Endothelial cell of umbilical vein (primary cell): Measurements from ENCODE around the gene COBLL1. TPM values are rescaled to one million over a fixed set of nuclear protein-coding genes. Genes with fewer than 3 reads are reported as not detected.

Source experiments
- BruUV-seq: library from RNA; stranded (reverse); fragments of 400-500 nt; replicated peaks from 2 replicates; lab custom pipeline; 2021; lab: Mats Ljungman, UMichigan
- CTCF ChIA-PET: fragments of 300-600, 350-600 bp; sonication (Branson Sonifier 250); formaldehyde crosslinking; loops from one replicate; lab custom pipeline; 2021; ENCODE audit warnings: antibody characterized with exemption, inconsistent platforms; lab: Charles Lee
- POLR2A ChIA-PET: fragments of 300-600, 350-600 bp; sonication (Branson Sonifier 250); formaldehyde crosslinking; loops from one replicate; lab custom pipeline; 2021; ENCODE audit warnings: antibody characterized with exemption, inconsistent platforms; lab: Charles Lee
- DNase-seq: peaks from one replicate; pipeline ENCODE4 v3.0.0-alpha.2; 2011; ENCODE audit warnings: low read depth, low spot score
- FAIRE-seq: peaks from 2 replicates; lab custom pipeline; 2011; peaks lifted over from hg19 to GRCh38; lab: Jason Lieb, UNC
- H2AFZ ChIP-seq: 2 replicates; pipeline ENCODE4 v1.6.0; 2012; ENCODE audit warnings: low read depth, low read length, control low read depth, inconsistent platforms
- H3K27ac ChIP-seq: 2 replicates; pipeline ENCODE4 v1.5.1; 2011; ENCODE audit warnings: low read depth, mild to moderate bottlenecking, control low read depth, low read length, moderate library complexity; ENCODE audit not compliant: insufficient read depth
- H3K27me3 ChIP-seq, 2 experiments: 2 replicates each; pipeline versions ENCODE4 v1.6.0 to v1.6.1; 2011; ENCODE audit warnings: low read length in 2 of 2, mixed read lengths in 1 of 2; ENCODE audit not compliant: control insufficient read depth in 2 of 2, insufficient read depth in 2 of 2
- H3K36me3 ChIP-seq, 2 experiments: 2 replicates in 1 of 2; 3 replicates in 1 of 2; pipeline ENCODE4 v1.5.1; 2011; ENCODE audit warnings: low read length in 2 of 2, mild to moderate bottlenecking in 1 of 2, moderate library complexity in 1 of 2; ENCODE audit not compliant: control insufficient read depth in 2 of 2, insufficient read depth in 2 of 2; ENCODE audit errors: extremely low read depth in 1 of 2
- H3K4me1 ChIP-seq: 3 replicates; pipeline ENCODE4 v1.5.1; 2011; ENCODE audit warnings: mild to moderate bottlenecking, low read length; ENCODE audit not compliant: control insufficient read depth, insufficient read depth; ENCODE audit errors: extremely low read depth
- H3K4me2 ChIP-seq: 2 replicates; pipeline ENCODE4 v1.6.1; 2011; ENCODE audit warnings: low read length, control low read depth, mixed read lengths; ENCODE audit not compliant: insufficient read depth
- H3K4me3 ChIP-seq, 3 experiments: fragments of 200-600 bp in 1 of 3; sonication (generic), shearing (Covaris generic) in 1 of 3; replicated peaks in 1 of 3; 2 replicates each; pipeline ENCODE4 v1.5.1; 2011 to 2016; ENCODE audit warnings: control low read depth in 3 of 3, low read length in 3 of 3, mild to moderate bottlenecking in 2 of 3, inconsistent platforms in 1 of 3, low read depth in 1 of 3, moderate library complexity in 1 of 3; ENCODE audit not compliant: insufficient read depth in 1 of 3
- H3K79me2 ChIP-seq: 2 replicates; pipeline ENCODE4 v1.6.0; 2012; ENCODE audit warnings: low read length, inconsistent platforms; ENCODE audit not compliant: control insufficient read depth, insufficient read depth
- H3K9ac ChIP-seq: replicated peaks from 2 replicates; pipeline ENCODE3; 2011; ENCODE audit warnings: low read length, control low read depth; ENCODE audit not compliant: insufficient read depth; ENCODE audit errors: extremely low read depth
- H3K9me1 ChIP-seq: replicated peaks from 3 replicates; pipeline ENCODE4 v1.6.0; 2011; ENCODE audit warnings: mild to moderate bottlenecking, low read length; ENCODE audit not compliant: control insufficient read depth, insufficient read depth; ENCODE audit errors: extremely low read depth
- H3K9me3 ChIP-seq: replicated peaks from 2 replicates; pipeline ENCODE4 v1.5.1; 2012; ENCODE audit warnings: low read length, inconsistent platforms; ENCODE audit not compliant: control insufficient read depth, insufficient read depth
- H4K20me1 ChIP-seq: replicated peaks from 2 replicates; pipeline ENCODE3; 2011; ENCODE audit warnings: mild to moderate bottlenecking, low read length; ENCODE audit not compliant: control insufficient read depth, insufficient read depth; ENCODE audit errors: extremely low read depth
- EZH2 ChIP-seq: IDR thresholded peaks from 2 replicates; pipeline ENCODE4 v1.6.1; 2012; ENCODE audit warnings: borderline replicate concordance, low read depth, mild to moderate bottlenecking, moderate library complexity, low read length, inconsistent platforms; ENCODE audit not compliant: severe bottlenecking
- FOS ChIP-seq: IDR thresholded peaks from 2 replicates; pipeline ENCODE4 v1.6.1; 2011; ENCODE audit warnings: mild to moderate bottlenecking, low read length, moderate library complexity, borderline replicate concordance; ENCODE audit not compliant: insufficient read depth
- GATA2 ChIP-seq: IDR thresholded peaks from 2 replicates; pipeline ENCODE4 v1.7.0; 2011; ENCODE audit warnings: low read depth, mild to moderate bottlenecking, moderate library complexity, mixed read lengths, low read length; ENCODE audit not compliant: insufficient read length, insufficient read depth
- JUN ChIP-seq: IDR thresholded peaks from 2 replicates; pipeline ENCODE4 v1.6.1; 2011; ENCODE audit warnings: borderline replicate concordance, low read depth; ENCODE audit not compliant: insufficient read length, insufficient read depth
- MYC ChIP-seq: IDR thresholded peaks from one replicate; pipeline ENCODE4 v1.6.1; 2011; ENCODE audit warnings: mild to moderate bottlenecking, low read depth, low read length
- POLR2A ChIP-seq: IDR thresholded peaks from 2 replicates; pipeline ENCODE4 v1.6.1; 2012; ENCODE audit warnings: low read depth, mild to moderate bottlenecking, control low read depth, low read length
- POLR2AphosphoS5 ChIP-seq: IDR thresholded peaks from 2 replicates; pipeline ENCODE4 v1.6.1; 2012; ENCODE audit warnings: low read depth, mild to moderate bottlenecking, control low read depth, low read length, moderate library complexity; ENCODE audit not compliant: insufficient read depth
- dilution Hi-C: fragments of 300-500 bp; cut with MboI; formaldehyde crosslinking; loops from one replicate; pipeline ENCODE4 v1.15.0; 2019; ENCODE audit warnings: low sequenced_read_pairs; ENCODE audit not compliant: extremely low pct_ligation_motif_present
- intact Hi-C: fragments of 100-400 bp; cut with micrococcal nuclease; formaldehyde crosslinking; loops from one replicate; pipeline ENCODE4 v1.10.0; 2022
- polyA plus RNA-seq, 4 experiments: library from polyadenylated mRNA; depleted of rRNA in 3 of 4; stranded (reverse) in 3 of 4; unstranded in 1 of 4; fragments of >200 nt; gene quantifications; 2 replicates each; pipeline versions ENCODE4 v1.2.1 to v1.2.3, GENCODE V29; 2011 to 2012; ENCODE audit warnings: missing spikeins in 1 of 4
- total RNA-seq: library from RNA; stranded (reverse); gene quantifications from 2 replicates; pipeline ENCODE4 v1.2.3, GENCODE V29; 2021
- TF ChIP-seq, protein P1 (sequence below), 2 donors: IDR thresholded peaks; 1 replicate in 1 of 2; 2 replicates in 1 of 2; pipeline ENCODE4 v1.5.1; 2011; ENCODE audit warnings: low read length in 2 of 2, mild to moderate bottlenecking in 2 of 2, moderate library complexity in 2 of 2, control low read depth in 1 of 2, inconsistent platforms in 1 of 2, low read depth in 1 of 2; ENCODE audit not compliant: insufficient read depth in 1 of 2; ENCODE audit errors: extremely low read depth in 1 of 2
- TF ChIP-seq, protein P2 (sequence below): IDR thresholded peaks from 2 replicates; pipeline ENCODE4 v1.6.1; 2011; ENCODE audit not compliant: insufficient read depth, insufficient read length

COBLL1 gene
- total and polyA plus RNA-seq, 2 donors (not counting 3 experiments of a cell fraction or from before 2014, with no cell fraction given): 9.1 to 38.4 TPM

DNA sequence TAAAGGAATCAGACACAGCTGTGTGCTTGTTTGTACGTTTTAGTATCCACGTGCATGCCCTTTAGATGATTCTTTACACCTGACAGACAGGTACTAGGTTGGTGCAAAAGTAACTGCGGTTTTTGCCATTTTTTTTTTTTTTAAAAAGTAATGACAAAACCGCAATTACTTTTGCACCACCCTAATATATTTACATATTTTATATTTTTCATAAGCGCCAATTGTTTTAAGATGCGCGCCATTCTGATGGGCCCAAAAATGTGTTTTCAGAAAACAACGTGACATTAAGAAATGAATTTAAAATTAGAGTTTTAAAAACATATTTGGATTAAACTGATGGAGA, 972 bp upstream of the COBLL1 start:
- Histone ChIP-seq H3K79me2 (peaks cover 2% of the 10 kb centered on the region), H2AFZ (peak overlapping the region; percentile 82), H3K4me3 (peak overlapping the region in 2 of 3 experiments; percentile 80 to 84), H3K9me3 (no peaks in the 10 kb centered on the region), H3K27me3 (no peaks in the 10 kb centered on the region), H3K9ac (no peak overlapping the region), H3K4me2 (peak overlapping the region; percentile 96), H3K4me1 (peaks cover 19% of the 10 kb centered on the region), H3K36me3 (no peaks in the 10 kb centered on the region), H3K27ac (no peak overlapping the region), H3K9me1 (no peaks in the 10 kb centered on the region), H4K20me1 (no peaks in the 10 kb centered on the region)
- TF ChIP-seq GATA2 (no peak), POLR2A (no peak), MYC (no peak), FOS (no peak), POLR2AphosphoS5 (no peak), JUN (no peak), EZH2 (no peak)
- TF ChIP-seq, protein P1, sequence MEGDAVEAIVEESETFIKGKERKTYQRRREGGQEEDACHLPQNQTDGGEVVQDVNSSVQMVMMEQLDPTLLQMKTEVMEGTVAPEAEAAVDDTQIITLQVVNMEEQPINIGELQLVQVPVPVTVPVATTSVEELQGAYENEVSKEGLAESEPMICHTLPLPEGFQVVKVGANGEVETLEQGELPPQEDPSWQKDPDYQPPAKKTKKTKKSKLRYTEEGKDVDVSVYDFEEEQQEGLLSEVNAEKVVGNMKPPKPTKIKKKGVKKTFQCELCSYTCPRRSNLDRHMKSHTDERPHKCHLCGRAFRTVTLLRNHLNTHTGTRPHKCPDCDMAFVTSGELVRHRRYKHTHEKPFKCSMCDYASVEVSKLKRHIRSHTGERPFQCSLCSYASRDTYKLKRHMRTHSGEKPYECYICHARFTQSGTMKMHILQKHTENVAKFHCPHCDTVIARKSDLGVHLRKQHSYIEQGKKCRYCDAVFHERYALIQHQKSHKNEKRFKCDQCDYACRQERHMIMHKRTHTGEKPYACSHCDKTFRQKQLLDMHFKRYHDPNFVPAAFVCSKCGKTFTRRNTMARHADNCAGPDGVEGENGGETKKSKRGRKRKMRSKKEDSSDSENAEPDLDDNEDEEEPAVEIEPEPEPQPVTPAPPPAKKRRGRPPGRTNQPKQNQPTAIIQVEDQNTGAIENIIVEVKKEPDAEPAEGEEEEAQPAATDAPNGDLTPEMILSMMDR (IDR thresholded peaks at IDR 0.05; ENCODE audit: extremely low read depth in 1 of 2, insufficient read depth in 1 of 2, low read depth in 1 of 2, low read length in 2 of 2): no peak
- TF ChIP-seq, protein P2, sequence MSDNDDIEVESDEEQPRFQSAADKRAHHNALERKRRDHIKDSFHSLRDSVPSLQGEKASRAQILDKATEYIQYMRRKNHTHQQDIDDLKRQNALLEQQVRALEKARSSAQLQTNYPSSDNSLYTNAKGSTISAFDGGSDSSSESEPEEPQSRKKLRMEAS: no peak
- FAIRE-seq: no peak
- ChIA-PET CTCF (interaction anchor here (0.9 to 3.6 kb wide), 31 partner anchors 10 to 361 kb away, joined by 3 to 48 read pairs (median 5); partner anchors contain the start of genes GRB14 and SCN3A), POLR2A (interaction anchor here (0.6 to 1.4 kb wide), 3 partner anchors 11 to 120 kb away, joined by 3 to 5 read pairs (median 5); no protein-coding TSS in a partner anchor)
- intact Hi-C loops: loop anchor here (1.0 to 5.0 kb wide), 4 partner anchors 55 to 150 kb away; no protein-coding TSS in a partner anchor
- dilution Hi-C loops: no loop called here
- no TSS peak for BruUV-seq
- DNase-seq: no peak
